Measurements from ENCODE around the gene CDC37L1.

GRCh38 chr9:4690144-4690543, 10.8 kb downstream of the CDC37L1 start:
- TF ChIP-seq CTCF (IDR thresholded peaks at IDR 0.05) (no peak), POLR2A (IDR thresholded peaks at IDR 0.05) (no peak)
